K562 (cell line): ENCODE measurements around the gene SIRT2. TPM values are rescaled to one million over a fixed set of nuclear protein-coding genes. Genes with fewer than 3 reads are reported as not detected.
A peak's percentile ranks its signal among the peaks of the same experiment; 100 is the strongest.

ENCODE experiments used
- ARID4B ChIP-seq: sonication (generic); formaldehyde crosslinking; IDR thresholded peaks from 2 replicates; pipeline ENCODE4 v1.8.0; 2022; ENCODE audit warnings: mild to moderate bottlenecking, missing genetic modification reagents
- CHD1 ChIP-seq: fragments of 200-600 bp; sonication (generic); IDR thresholded peaks from one replicate; pipeline ENCODE4 v1.6.1; 2012; ENCODE audit warnings: mild to moderate bottlenecking, moderate library complexity, low read length, inconsistent platforms
- ETV5 ChIP-seq: sonication (generic); formaldehyde crosslinking; IDR thresholded peaks from 2 replicates; pipeline ENCODE4 v1.4.0; 2020; ENCODE audit warnings: low read depth, mild to moderate bottlenecking, missing genetic modification reagents
- HDAC3 ChIP-seq: fragments of 450-650 bp; IDR thresholded peaks from 2 replicates; pipeline ENCODE4 v1.6.1; 2018; ENCODE audit warnings: borderline replicate concordance, mild to moderate bottlenecking, moderate library complexity; ENCODE audit not compliant: partially characterized antibody
- HNRNPLL ChIP-seq: fragments of 200-400 bp; formaldehyde crosslinking; IDR thresholded peaks from 2 replicates; pipeline ENCODE4 v1.6.1; 2017; ENCODE audit warnings: low read length, low read depth, mild to moderate bottlenecking; ENCODE audit not compliant: poor library complexity, severe bottlenecking
- MTA2 ChIP-seq: fragments of 450-650 bp; IDR thresholded peaks from 2 replicates; pipeline ENCODE4 v1.6.1; 2016; ENCODE audit warnings: low read depth
- NFATC3 ChIP-seq: fragments of 450-650 bp; IDR thresholded peaks from 2 replicates; pipeline ENCODE4 v1.6.1; 2017; ENCODE audit warnings: mild to moderate bottlenecking
- NFRKB ChIP-seq: fragments of 450-650 bp; IDR thresholded peaks from 2 replicates; pipeline ENCODE4 v1.6.1; 2016; ENCODE audit warnings: low read depth
- SMAD1 ChIP-seq: fragments of 150-350 bp; IDR thresholded peaks from 2 replicates; pipeline ENCODE4 v1.6.1; 2014; ENCODE audit warnings: low read length, low read depth; ENCODE audit not compliant: partially characterized antibody
- TAF15 ChIP-seq: fragments of 200-400 bp; formaldehyde crosslinking; IDR thresholded peaks from 2 replicates; pipeline ENCODE4 v1.6.1; 2017; ENCODE audit warnings: mild to moderate bottlenecking, low read depth, low read length, moderate library complexity
- ZC3H11A ChIP-seq: IDR thresholded peaks from 2 replicates; pipeline ENCODE4 v1.6.1; 2012; ENCODE audit warnings: low read depth, low read length, improper control_type of control experiment
- ZNF184 ChIP-seq: sonication (generic); formaldehyde crosslinking; IDR thresholded peaks from 2 replicates; pipeline ENCODE4 v1.5.0; 2020; ENCODE audit warnings: missing genetic modification reagents
- polyA plus RNA-seq, 8 experiments: library from polyadenylated mRNA; depleted of rRNA in 4 of 8; stranded (reverse) in 5 of 8; unstranded in 3 of 8; fragments of >200 nt; fragmentation: Nextera tagmentation in 2 of 8; fragmentation: Illumina TruSeq in 1 of 8; extraction: Ambion mirVana in 2 of 8; extraction: Trizol in 1 of 8; gene quantifications; 2 replicates each; pipeline versions ENCODE4 v1.2.1 to v1.2.3, GENCODE V29; 2011 to 2014; ENCODE audit warnings: inconsistent platforms in 1 of 8, missing spikeins in 1 of 8
- total RNA-seq, 7 experiments: library from RNA; depleted of rRNA in 6 of 7; stranded (reverse); fragments of >200 nt in 6 of 7; fragmentation: Illumina TruSeq in 2 of 7; extraction: Trizol in 2 of 7; gene quantifications; 2 replicates each; pipeline versions ENCODE4 v1.2.1 to v1.2.3, GENCODE V29; 2011 to 2021; ENCODE audit warnings: low replicate concordance in 1 of 7
- TF ChIP-seq, protein P1 (sequence below): sonication (generic); formaldehyde crosslinking; IDR thresholded peaks from 2 replicates; pipeline ENCODE4 v1.8.0; 2022; ENCODE audit warnings: missing genetic modification reagents, mild to moderate bottlenecking, moderate library complexity, borderline replicate concordance
- TF ChIP-seq, protein P2 (sequence below): fragments of 250-450 bp; sonication (Bioruptor Pico); IDR thresholded peaks from 2 replicates; pipeline ENCODE4 v1.5.0; 2021

SIRT2 gene
- total and polyA plus RNA-seq, 9 of the 15 experiments (the other 6 are each of a cell fraction or from before 2014, with no cell fraction given): 2.3 to 35.2 (median 22.9) TPM

- TF ChIP-seq TAF15: no peak
- TF ChIP-seq HNRNPLL: no peak
- TF ChIP-seq, protein P1, sequence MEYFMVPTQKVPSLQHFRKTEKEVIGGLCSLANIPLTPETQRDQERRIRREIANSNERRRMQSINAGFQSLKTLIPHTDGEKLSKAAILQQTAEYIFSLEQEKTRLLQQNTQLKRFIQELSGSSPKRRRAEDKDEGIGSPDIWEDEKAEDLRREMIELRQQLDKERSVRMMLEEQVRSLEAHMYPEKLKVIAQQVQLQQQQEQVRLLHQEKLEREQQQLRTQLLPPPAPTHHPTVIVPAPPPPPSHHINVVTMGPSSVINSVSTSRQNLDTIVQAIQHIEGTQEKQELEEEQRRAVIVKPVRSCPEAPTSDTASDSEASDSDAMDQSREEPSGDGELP (CRISPR knock-in tag): no peak
- TF ChIP-seq ZNF184: no peak
- TF ChIP-seq HDAC3: no peak
- TF ChIP-seq NFATC3: 0 out of 2 replicates have a peak, but pooled peaks have one; percentile 41
- no peak for TF ChIP-seq SMAD1
- no peak for TF ChIP-seq ZC3H11A
- TF ChIP-seq CHD1: peak; percentile 83
- TF ChIP-seq, protein P2, sequence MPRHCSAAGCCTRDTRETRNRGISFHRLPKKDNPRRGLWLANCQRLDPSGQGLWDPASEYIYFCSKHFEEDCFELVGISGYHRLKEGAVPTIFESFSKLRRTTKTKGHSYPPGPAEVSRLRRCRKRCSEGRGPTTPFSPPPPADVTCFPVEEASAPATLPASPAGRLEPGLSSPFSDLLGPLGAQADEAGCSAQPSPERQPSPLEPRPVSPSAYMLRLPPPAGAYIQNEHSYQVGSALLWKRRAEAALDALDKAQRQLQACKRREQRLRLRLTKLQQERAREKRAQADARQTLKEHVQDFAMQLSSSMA (CRISPR knock-in tag): 0 out of 2 replicates have a peak, but pooled peaks have one; percentile 12
- no peak; the same call in 1 of the 2 replicates for TF ChIP-seq ETV5 (CRISPR knock-in tag)
- TF ChIP-seq ARID4B: no peak
- no peak for TF ChIP-seq MTA2
- peak; percentile 31; the same call in 1 of the 2 replicates for TF ChIP-seq NFRKB
Observed at GRCh38 chr19:38848299-38849146, 50.9 kb downstream of the SIRT2 start (continued).
